ENCODE data around the gene SECISBP2. TPM values are rescaled to one million over a fixed set of nuclear protein-coding genes. Genes with fewer than 3 reads are reported as not detected.
"Not testable (repeated sequence)": the region's sequence is repeated elsewhere in the genome, so short reads cannot be mapped to it uniquely, and the experiment has no call there.

Gene SECISBP2
- total and polyA plus RNA-seq, 2 donors, result 41.2 to 52.7 TPM

- Histone ChIP-seq H3K4me3 (ENCODE audit: low read length in 2 of 2) (no peak overlapping the region), H3K9me3 (ENCODE audit: control insufficient read depth in 2 of 2, insufficient read depth in 1 of 2, low read length in 1 of 2) (no peaks in the 10 kb centered on the region), H3K4me1 (ENCODE audit: control insufficient read depth in 2 of 2, insufficient read depth in 2 of 2, low read length in 2 of 2) (no peaks in the 10 kb centered on the region), H3K27ac (ENCODE audit: low read depth in 1 of 2, low read length in 1 of 2) (no peak overlapping the region), H3K27me3 (ENCODE audit: control insufficient read depth in 2 of 2, insufficient read depth in 1 of 2, low read length in 1 of 2) (no peaks in the 10 kb centered on the region), H3K36me3 (ENCODE audit: control insufficient read depth in 2 of 2, insufficient read depth in 2 of 2, low read length in 1 of 2) (peaks cover 55 to 77% of the 10 kb centered on the region in 2 donors)
- DNase-seq (ENCODE audit: low read depth in 6 of 9, low spot score in 9 of 9), result no peak
- 92% methylated on average over 2 of the region's 2 CpGs for WGBS
Measured at GRCh38 chr9:89339807-89340206, 21.5 kb downstream of the SECISBP2 start.

DNA sequence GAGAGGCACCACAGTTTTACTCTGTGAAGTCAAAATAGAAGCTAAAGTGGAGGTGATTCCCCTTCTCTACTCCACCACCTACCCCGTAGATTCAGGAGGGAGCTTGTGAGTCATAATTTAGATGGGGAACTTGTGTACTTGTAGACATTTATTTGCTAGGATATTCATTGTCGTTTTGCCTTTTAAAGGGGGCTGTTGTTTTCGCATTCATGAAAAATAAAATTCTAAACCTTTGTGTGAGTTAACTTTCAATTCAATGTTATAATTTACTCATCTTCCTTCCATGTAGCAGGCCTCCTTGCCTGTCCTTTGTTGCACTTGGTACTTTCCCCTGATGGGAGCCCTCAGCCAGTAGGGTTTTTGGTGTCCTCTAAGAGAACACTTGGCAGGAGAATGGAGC is 22.0 kb downstream of the SECISBP2 start:
- Histone ChIP-seq H3K4me3 (ENCODE audit: low read length in 2 of 2) (no peak overlapping the region), H3K27ac (ENCODE audit: low read depth in 1 of 2, low read length in 1 of 2) (no peak overlapping the region), H3K36me3 (ENCODE audit: control insufficient read depth in 2 of 2, insufficient read depth in 2 of 2, low read length in 1 of 2) (peaks cover 57 to 79% of the 10 kb centered on the region in 2 donors), H3K9me3 (ENCODE audit: control insufficient read depth in 2 of 2, insufficient read depth in 1 of 2, low read length in 1 of 2) (no peaks in the 10 kb centered on the region), H3K4me1 (ENCODE audit: control insufficient read depth in 2 of 2, insufficient read depth in 2 of 2, low read length in 2 of 2) (no peaks in the 10 kb centered on the region), H3K27me3 (ENCODE audit: control insufficient read depth in 2 of 2, insufficient read depth in 1 of 2, low read length in 1 of 2) (no peaks in the 10 kb centered on the region)
- no peak for DNase-seq (ENCODE audit: low read depth in 6 of 9, low spot score in 9 of 9)
- 93% methylated on average over 3 of the region's 3 CpGs for WGBS

- DNase-seq (ENCODE audit: low read depth in 6 of 9, low spot score in 9 of 9), result no peak
- H3K27ac ChIP-seq (ENCODE audit: low read depth in 1 of 2, low read length in 1 of 2), result no peak overlapping the region
- no peak overlapping the region for H3K4me3 ChIP-seq (ENCODE audit: low read length in 2 of 2)
- no peaks in the 10 kb centered on the region for H3K4me1 ChIP-seq (ENCODE audit: control insufficient read depth in 2 of 2, insufficient read depth in 2 of 2, low read length in 2 of 2)
- no peaks in the 10 kb centered on the region for H3K9me3 ChIP-seq (ENCODE audit: control insufficient read depth in 2 of 2, insufficient read depth in 1 of 2, low read length in 1 of 2)
- WGBS, result 98% methylated on average over 6 of the region's 6 CpGs
- H3K27me3 ChIP-seq (ENCODE audit: control insufficient read depth in 2 of 2, insufficient read depth in 1 of 2, low read length in 1 of 2), result no peaks in the 10 kb centered on the region
- peaks cover 67 to 89% of the 10 kb centered on the region in 2 donors for H3K36me3 ChIP-seq (ENCODE audit: control insufficient read depth in 2 of 2, insufficient read depth in 2 of 2, low read length in 1 of 2)
Measured at GRCh38 chr9:89342213-89342612, 23.9 kb downstream of the SECISBP2 start.

GRCh38 chr9:89342948-89343347 is 24.6 kb downstream of the SECISBP2 start:
- no peaks in the 10 kb centered on the region for H3K4me1 ChIP-seq (ENCODE audit: control insufficient read depth in 2 of 2, insufficient read depth in 2 of 2, low read length in 2 of 2)
- H3K27ac ChIP-seq (ENCODE audit: low read depth in 1 of 2, low read length in 1 of 2), result no peak overlapping the region
- no peak for DNase-seq (ENCODE audit: low read depth in 6 of 9, low spot score in 9 of 9)
- WGBS, result 99% methylated on average over 1 of the region's 1 CpG
- peaks cover 67 to 88% of the 10 kb centered on the region in 2 donors for H3K36me3 ChIP-seq (ENCODE audit: control insufficient read depth in 2 of 2, insufficient read depth in 2 of 2, low read length in 1 of 2)
- no peaks in the 10 kb centered on the region for H3K27me3 ChIP-seq (ENCODE audit: control insufficient read depth in 2 of 2, insufficient read depth in 1 of 2, low read length in 1 of 2)
- H3K9me3 ChIP-seq (ENCODE audit: control insufficient read depth in 2 of 2, insufficient read depth in 1 of 2, low read length in 1 of 2), result no peaks in the 10 kb centered on the region
- H3K4me3 ChIP-seq (ENCODE audit: low read length in 2 of 2), result no peak overlapping the region

- not testable (repeated sequence) for H3K27ac ChIP-seq (ENCODE audit: low read depth in 1 of 2, low read length in 1 of 2); H3K4me3 ChIP-seq (ENCODE audit: low read length in 2 of 2); DNase-seq (ENCODE audit: low read depth in 6 of 9, low spot score in 9 of 9); H3K27me3 ChIP-seq (ENCODE audit: control insufficient read depth in 2 of 2, insufficient read depth in 1 of 2, low read length in 1 of 2); H3K9me3 ChIP-seq (ENCODE audit: control insufficient read depth in 2 of 2, insufficient read depth in 1 of 2, low read length in 1 of 2); H3K4me1 ChIP-seq (ENCODE audit: control insufficient read depth in 2 of 2, insufficient read depth in 2 of 2, low read length in 2 of 2)
- WGBS, result 84% methylated on average over 7 of the region's 7 CpGs
- peaks cover 74 to 88% of the 10 kb centered on the region in 2 donors for H3K36me3 ChIP-seq (ENCODE audit: control insufficient read depth in 2 of 2, insufficient read depth in 2 of 2, low read length in 1 of 2)
Measured at GRCh38 chr9:89343812-89344211, 25.5 kb downstream of the SECISBP2 start.

DNA sequence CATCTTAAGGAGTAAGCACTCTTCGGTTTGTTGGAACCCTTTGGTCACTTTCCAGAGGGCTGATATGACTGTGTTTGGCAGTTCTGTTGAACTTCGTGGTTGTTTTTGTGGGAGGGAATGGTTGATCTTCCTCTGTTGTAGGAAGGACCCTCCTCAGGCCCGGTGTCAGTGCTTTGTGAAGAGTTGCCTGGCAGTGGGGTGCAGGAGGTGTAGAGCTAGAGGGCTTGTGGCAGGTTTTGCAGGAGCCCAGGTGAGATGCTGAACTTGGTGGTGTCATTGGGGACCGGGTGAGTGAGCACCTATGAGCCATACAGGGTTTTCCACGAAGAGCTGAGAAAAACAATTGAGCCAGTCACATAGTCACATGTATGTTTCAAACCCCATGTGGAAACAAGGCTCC is 27.2 kb downstream of the SECISBP2 start:
- H3K4me1 ChIP-seq (ENCODE audit: control insufficient read depth in 2 of 2, insufficient read depth in 2 of 2, low read length in 2 of 2), result no peaks in the 10 kb centered on the region
- no peak overlapping the region for H3K27ac ChIP-seq (ENCODE audit: low read depth in 1 of 2, low read length in 1 of 2)
- no peaks in the 10 kb centered on the region for H3K9me3 ChIP-seq (ENCODE audit: control insufficient read depth in 2 of 2, insufficient read depth in 1 of 2, low read length in 1 of 2)
- no peak for DNase-seq (ENCODE audit: low read depth in 6 of 9, low spot score in 9 of 9)
- WGBS, result over 99% methylated on average over 5 of the region's 5 CpGs
- peaks cover 75 to 87% of the 10 kb centered on the region in 2 donors for H3K36me3 ChIP-seq (ENCODE audit: control insufficient read depth in 2 of 2, insufficient read depth in 2 of 2, low read length in 1 of 2)
- H3K27me3 ChIP-seq (ENCODE audit: control insufficient read depth in 2 of 2, insufficient read depth in 1 of 2, low read length in 1 of 2), result no peaks in the 10 kb centered on the region
- no peak overlapping the region for H3K4me3 ChIP-seq (ENCODE audit: low read length in 2 of 2)

- Histone ChIP-seq H3K36me3 (ENCODE audit: control insufficient read depth in 2 of 2, insufficient read depth in 2 of 2, low read length in 1 of 2) (peaks cover 79 to 89% of the 10 kb centered on the region in 2 donors), H3K27ac (ENCODE audit: low read depth in 1 of 2, low read length in 1 of 2) (no peak overlapping the region)
- WGBS, result 98% methylated on average over 9 of the region's 9 CpGs
Measured at GRCh38 chr9:89346696-89347095, 28.4 kb downstream of the SECISBP2 start.

DNA sequence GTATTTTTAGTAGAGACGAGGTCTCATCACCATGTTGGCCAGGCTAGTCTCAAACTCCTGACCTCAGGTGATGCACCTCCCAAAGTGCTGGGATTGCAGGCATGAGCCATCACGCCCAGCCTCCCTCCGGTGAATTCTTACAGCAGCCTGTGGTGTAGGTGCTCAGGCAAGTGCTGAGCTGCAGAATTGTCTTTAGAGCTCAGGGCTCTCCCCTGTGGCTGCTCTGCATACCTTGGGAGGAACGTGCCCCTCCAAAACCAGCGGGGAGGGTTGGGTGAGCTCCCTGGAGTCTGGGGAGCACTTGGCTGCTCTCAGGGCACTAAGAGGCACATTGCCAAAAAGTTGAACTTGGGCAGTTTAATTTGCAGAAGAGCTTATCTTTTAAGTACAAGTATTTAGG is 29.4 kb downstream of the SECISBP2 start:
- Histone ChIP-seq H3K36me3 (ENCODE audit: control insufficient read depth in 2 of 2, insufficient read depth in 2 of 2, low read length in 1 of 2) (peaks cover 84 to 89% of the 10 kb centered on the region in 2 donors), H3K27ac (ENCODE audit: low read depth in 1 of 2, low read length in 1 of 2) (no peak overlapping the region), H3K4me1 (ENCODE audit: control insufficient read depth in 2 of 2, insufficient read depth in 2 of 2, low read length in 2 of 2) (peaks cover 0 to 2% of the 10 kb centered on the region in 2 donors), H3K27me3 (ENCODE audit: control insufficient read depth in 2 of 2, insufficient read depth in 1 of 2, low read length in 1 of 2) (no peaks in the 10 kb centered on the region), H3K4me3 (ENCODE audit: low read length in 2 of 2) (no peak overlapping the region), H3K9me3 (ENCODE audit: control insufficient read depth in 2 of 2, insufficient read depth in 1 of 2, low read length in 1 of 2) (no peaks in the 10 kb centered on the region)
- WGBS, result 99% methylated on average over 5 of the region's 5 CpGs
- no peak for DNase-seq (ENCODE audit: low read depth in 6 of 9, low spot score in 9 of 9)

More at GRCh38 chr9:89346696-89347095, 28.4 kb downstream of the SECISBP2 start:
- H3K4me3 ChIP-seq (ENCODE audit: low read length in 2 of 2), result no peak overlapping the region
- H3K4me1 ChIP-seq (ENCODE audit: control insufficient read depth in 2 of 2, insufficient read depth in 2 of 2, low read length in 2 of 2), result peaks cover 0 to 2% of the 10 kb centered on the region in 2 donors
- H3K9me3 ChIP-seq (ENCODE audit: control insufficient read depth in 2 of 2, insufficient read depth in 1 of 2, low read length in 1 of 2), result no peaks in the 10 kb centered on the region
- DNase-seq (ENCODE audit: low read depth in 6 of 9, low spot score in 9 of 9), result no peak
- H3K27me3 ChIP-seq (ENCODE audit: control insufficient read depth in 2 of 2, insufficient read depth in 1 of 2, low read length in 1 of 2), result no peaks in the 10 kb centered on the region

DNA sequence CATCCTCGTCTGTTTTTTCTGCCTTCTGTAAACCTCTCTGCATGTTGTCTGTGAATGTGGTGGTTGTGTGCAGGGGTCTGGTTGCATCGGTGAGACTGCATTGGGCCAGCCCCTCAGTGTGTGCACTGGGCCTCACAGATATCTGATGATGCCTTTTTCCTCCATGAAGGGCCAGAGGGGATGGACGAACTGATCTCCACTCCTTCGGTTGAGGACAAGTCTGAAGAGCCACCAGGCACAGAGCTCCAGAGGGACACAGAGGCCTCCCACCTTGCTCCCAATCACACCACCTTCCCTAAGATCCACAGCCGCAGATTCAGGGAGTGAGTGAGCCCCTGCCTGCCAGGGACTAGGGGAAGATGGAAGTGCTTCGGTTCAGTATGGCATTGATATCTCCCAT is 31.3 kb downstream of the SECISBP2 start:
- no peak for DNase-seq (ENCODE audit: low read depth in 6 of 9, low spot score in 9 of 9)
- Histone ChIP-seq H3K4me3 (ENCODE audit: low read length in 2 of 2) (no peak overlapping the region), H3K27ac (ENCODE audit: low read depth in 1 of 2, low read length in 1 of 2) (no peak overlapping the region), H3K36me3 (ENCODE audit: control insufficient read depth in 2 of 2, insufficient read depth in 2 of 2, low read length in 1 of 2) (peaks cover 93 to 97% of the 10 kb centered on the region in 2 donors), H3K27me3 (ENCODE audit: control insufficient read depth in 2 of 2, insufficient read depth in 1 of 2, low read length in 1 of 2) (no peaks in the 10 kb centered on the region), H3K9me3 (ENCODE audit: control insufficient read depth in 2 of 2, insufficient read depth in 1 of 2, low read length in 1 of 2) (no peaks in the 10 kb centered on the region), H3K4me1 (ENCODE audit: control insufficient read depth in 2 of 2, insufficient read depth in 2 of 2, low read length in 2 of 2) (peaks cover 0 to 2% of the 10 kb centered on the region in 2 donors)
- over 99% methylated on average over 6 of the region's 6 CpGs for WGBS
